IPS-20b (cell line): ENCODE results near the gene PKIB.

Experiments
- H3K27ac ChIP-seq: one replicate; pipeline ENCODE4 v1.5.1; 2013; ENCODE audit warnings: low read length
- H3K27me3 ChIP-seq: 2 replicates; pipeline ENCODE4 v1.6.1; 2013; ENCODE audit warnings: mild to moderate bottlenecking, low read length, inconsistent platforms; ENCODE audit not compliant: insufficient read depth
- H3K36me3 ChIP-seq: 2 replicates; pipeline ENCODE4 v1.6.1; 2013; ENCODE audit warnings: low read depth, mild to moderate bottlenecking, inconsistent platforms, low read length, moderate library complexity; ENCODE audit not compliant: insufficient read depth
- H3K4me1 ChIP-seq: 2 replicates; pipeline ENCODE4 v1.6.1; 2013; ENCODE audit warnings: mild to moderate bottlenecking, control low read depth, inconsistent platforms, low read length, moderate library complexity; ENCODE audit not compliant: insufficient read depth
- H3K4me3 ChIP-seq: 2 replicates; pipeline ENCODE4 v1.5.1; 2013; ENCODE audit warnings: mild to moderate bottlenecking, low read length, inconsistent platforms
- H3K9ac ChIP-seq: 2 replicates; pipeline ENCODE4 v1.6.1; 2013; ENCODE audit warnings: low read depth, mild to moderate bottlenecking, inconsistent platforms, low read length, moderate library complexity
- H3K9me3 ChIP-seq: 2 replicates; pipeline ENCODE4 v1.6.1; 2013; ENCODE audit warnings: mild to moderate bottlenecking, low read depth, low read length, inconsistent platforms; ENCODE audit not compliant: insufficient read depth

The PKIB gene

GRCh38 chr6:122649701-122650100 is 39.5 kb downstream of the PKIB start:
- no peak overlapping the region for H3K9ac ChIP-seq
- H3K4me3 ChIP-seq: no peak overlapping the region
- H3K4me1 ChIP-seq: no peaks in the 10 kb centered on the region
- no peak overlapping the region for H3K27ac ChIP-seq
- H3K27me3 ChIP-seq: no peaks in the 10 kb centered on the region
- H3K9me3 ChIP-seq: no peaks in the 10 kb centered on the region
- no peaks in the 10 kb centered on the region for H3K36me3 ChIP-seq

GRCh38 chr6:122650403-122650802 is 40.2 kb downstream of the PKIB start:
- H3K9me3 ChIP-seq: no peaks in the 10 kb centered on the region
- no peaks in the 10 kb centered on the region for H3K36me3 ChIP-seq
- H3K9ac ChIP-seq: no peak overlapping the region
- H3K4me1 ChIP-seq: no peaks in the 10 kb centered on the region
- H3K4me3 ChIP-seq: no peak overlapping the region
- no peak overlapping the region for H3K27ac ChIP-seq
- no peaks in the 10 kb centered on the region for H3K27me3 ChIP-seq

- Histone ChIP-seq H3K9ac (no peak overlapping the region), H3K4me1 (no peaks in the 10 kb centered on the region), H3K27ac (no peak overlapping the region), H3K9me3 (no peaks in the 10 kb centered on the region), H3K27me3 (no peaks in the 10 kb centered on the region), H3K36me3 (no peaks in the 10 kb centered on the region), H3K4me3 (no peak overlapping the region)
Observed at GRCh38 chr6:122651031-122651430, 40.8 kb downstream of the PKIB start.

GRCh38 chr6:122651604-122652003 is 41.4 kb downstream of the PKIB start:
- Histone ChIP-seq H3K9me3 (no peaks in the 10 kb centered on the region), H3K4me3 (no peak overlapping the region), H3K4me1 (no peaks in the 10 kb centered on the region), H3K27me3 (no peaks in the 10 kb centered on the region), H3K9ac (no peak overlapping the region), H3K27ac (no peak overlapping the region), H3K36me3 (no peaks in the 10 kb centered on the region)

- no peaks in the 10 kb centered on the region for H3K4me1 ChIP-seq
Observed at GRCh38 chr6:122652431-122652830, 42.2 kb downstream of the PKIB start.

GRCh38 chr6:122653094-122653493 is 42.9 kb downstream of the PKIB start:
- no peaks in the 10 kb centered on the region for H3K27me3 ChIP-seq
- H3K4me1 ChIP-seq: no peaks in the 10 kb centered on the region
- no peak overlapping the region for H3K4me3 ChIP-seq
- H3K9me3 ChIP-seq: no peaks in the 10 kb centered on the region
- H3K9ac ChIP-seq: no peak overlapping the region
- H3K27ac ChIP-seq: no peak overlapping the region
- H3K36me3 ChIP-seq: no peaks in the 10 kb centered on the region

More at GRCh38 chr6:122652431-122652830, 42.2 kb downstream of the PKIB start:
- Histone ChIP-seq H3K36me3 (no peaks in the 10 kb centered on the region), H3K9ac (no peak overlapping the region), H3K9me3 (no peaks in the 10 kb centered on the region), H3K27ac (no peak overlapping the region), H3K4me3 (no peak overlapping the region), H3K27me3 (no peaks in the 10 kb centered on the region)

- H3K27me3 ChIP-seq: no peaks in the 10 kb centered on the region
- H3K36me3 ChIP-seq: no peaks in the 10 kb centered on the region
- H3K9ac ChIP-seq: no peak overlapping the region
- H3K9me3 ChIP-seq: no peaks in the 10 kb centered on the region
- H3K4me1 ChIP-seq: no peaks in the 10 kb centered on the region
- H3K4me3 ChIP-seq: no peak overlapping the region
- H3K27ac ChIP-seq: no peak overlapping the region
Observed at GRCh38 chr6:122654012-122654411, 43.8 kb downstream of the PKIB start.

GRCh38 chr6:122657601-122658000 is 47.4 kb downstream of the PKIB start:
- H3K9me3 ChIP-seq: no peaks in the 10 kb centered on the region
- no peaks in the 10 kb centered on the region for H3K4me1 ChIP-seq
- H3K4me3 ChIP-seq: no peak overlapping the region
- no peak overlapping the region for H3K9ac ChIP-seq
- H3K27me3 ChIP-seq: no peaks in the 10 kb centered on the region
- no peaks in the 10 kb centered on the region for H3K36me3 ChIP-seq
- no peak overlapping the region for H3K27ac ChIP-seq

GRCh38 chr6:122660296-122660695 is 50.1 kb downstream of the PKIB start:
- Histone ChIP-seq H3K9ac (no peak overlapping the region), H3K4me3 (no peak overlapping the region), H3K27ac (no peak overlapping the region), H3K4me1 (no peaks in the 10 kb centered on the region), H3K27me3 (no peaks in the 10 kb centered on the region), H3K9me3 (no peaks in the 10 kb centered on the region), H3K36me3 (no peaks in the 10 kb centered on the region)

GRCh38 chr6:122663981-122664380 is 53.8 kb downstream of the PKIB start:
- Histone ChIP-seq H3K27me3 (no peaks in the 10 kb centered on the region), H3K4me1 (no peaks in the 10 kb centered on the region), H3K27ac (no peak overlapping the region), H3K4me3 (no peak overlapping the region), H3K9me3 (no peaks in the 10 kb centered on the region), H3K36me3 (no peaks in the 10 kb centered on the region), H3K9ac (no peak overlapping the region)

GRCh38 chr6:122665929-122666328 is 55.7 kb downstream of the PKIB start:
- H3K9ac ChIP-seq: no peak overlapping the region
- no peak overlapping the region for H3K27ac ChIP-seq
- H3K27me3 ChIP-seq: no peaks in the 10 kb centered on the region
- no peaks in the 10 kb centered on the region for H3K4me1 ChIP-seq
- H3K9me3 ChIP-seq: no peaks in the 10 kb centered on the region
- no peaks in the 10 kb centered on the region for H3K36me3 ChIP-seq
- H3K4me3 ChIP-seq: no peak overlapping the region

GRCh38 chr6:122666418-122666817 is 56.2 kb downstream of the PKIB start:
- no peaks in the 10 kb centered on the region for H3K27me3 ChIP-seq
- H3K9me3 ChIP-seq: no peaks in the 10 kb centered on the region
- no peaks in the 10 kb centered on the region for H3K36me3 ChIP-seq

GRCh38 chr6:122669418-122669817 is 59.2 kb downstream of the PKIB start:
- no peak overlapping the region for H3K27ac ChIP-seq
- H3K9me3 ChIP-seq: no peaks in the 10 kb centered on the region
- no peaks in the 10 kb centered on the region for H3K36me3 ChIP-seq
- no peaks in the 10 kb centered on the region for H3K27me3 ChIP-seq
- no peak overlapping the region for H3K4me3 ChIP-seq
- H3K9ac ChIP-seq: no peak overlapping the region
- no peaks in the 10 kb centered on the region for H3K4me1 ChIP-seq

More at GRCh38 chr6:122666418-122666817, 56.2 kb downstream of the PKIB start:
- H3K27ac ChIP-seq: no peak overlapping the region
- no peak overlapping the region for H3K4me3 ChIP-seq
- no peaks in the 10 kb centered on the region for H3K4me1 ChIP-seq
- no peak overlapping the region for H3K9ac ChIP-seq
